AG10803 (cell line): ENCODE results near the gene NPDC1.

Experiments
- DNase-seq: peaks from one replicate; pipeline ENCODE4 v3.0.0; 2010; ENCODE audit warnings: low read depth
- H3K4me3 ChIP-seq: 2 replicates; pipeline ENCODE4 v1.5.1; 2011; ENCODE audit warnings: mild to moderate bottlenecking, low read length, control low read depth
- CTCF ChIP-seq: conservative IDR thresholded peaks from 2 replicates; pipeline ENCODE4 v1.5.1; 2011; ENCODE audit warnings: mild to moderate bottlenecking, low read length, control low read depth, inconsistent platforms

NPDC1 gene

GRCh38 chr9:137040568-137040967 lies 5.4 kb downstream of the NPDC1 start:
- no peak for DNase-seq
- no peak overlapping the region for H3K4me3 ChIP-seq
- no peak for TF ChIP-seq CTCF

GRCh38 chr9:137039611-137040366 lies 6.2 kb downstream of the NPDC1 start:
- no peak for DNase-seq
- H3K4me3 ChIP-seq, result no peak overlapping the region
- TF ChIP-seq CTCF, result no peak

GRCh38 chr9:137038916-137039315 lies 7.1 kb downstream of the NPDC1 start:
- no peak overlapping the region for H3K4me3 ChIP-seq
- TF ChIP-seq CTCF, result no peak
- DNase-seq, result no peak

GRCh38 chr9:137037483-137037882 lies 8.5 kb downstream of the NPDC1 start:
- no peak for DNase-seq
- no peak overlapping the region for H3K4me3 ChIP-seq
- TF ChIP-seq CTCF, result no peak

- DNase-seq, result no peak
- no peak overlapping the region for H3K4me3 ChIP-seq
- no peak for TF ChIP-seq CTCF
These were observed 8.9 kb downstream of the NPDC1 start for GRCh38 chr9:137037035-137037434.

- H3K4me3 ChIP-seq, result no peak overlapping the region
- no peak for DNase-seq
- TF ChIP-seq CTCF, result no peak
These were observed 10.0 kb downstream of the NPDC1 start for GRCh38 chr9:137035937-137036336.

- no peak overlapping the region for H3K4me3 ChIP-seq
- TF ChIP-seq CTCF, result no peak
- DNase-seq, result no peak
These were observed 10.5 kb downstream of the NPDC1 start for GRCh38 chr9:137035507-137035834.
